Activated CD8-positive, alpha-beta memory T cell treated with anti-CD3 and anti-CD28 coated beads, Interleukin-2, amount 50 U/mL, for 4 hours (primary cell): Measurements from ENCODE around the gene KLRC4.

Source experiments
- DNase-seq: peaks from one replicate; pipeline ENCODE4 v3.0.0-alpha.2; 2020

KLRC4 gene

GRCh38 chr12:10366875-10367274 is 42.7 kb downstream of the KLRC4 start:
- DNase-seq, result no peak

GRCh38 chr12:10365696-10366405 is 43.7 kb downstream of the KLRC4 start:
- no peak for DNase-seq

- peak; percentile 56 for DNase-seq
These were observed 44.5 kb downstream of the KLRC4 start for GRCh38 chr12:10364815-10365622.

DNA sequence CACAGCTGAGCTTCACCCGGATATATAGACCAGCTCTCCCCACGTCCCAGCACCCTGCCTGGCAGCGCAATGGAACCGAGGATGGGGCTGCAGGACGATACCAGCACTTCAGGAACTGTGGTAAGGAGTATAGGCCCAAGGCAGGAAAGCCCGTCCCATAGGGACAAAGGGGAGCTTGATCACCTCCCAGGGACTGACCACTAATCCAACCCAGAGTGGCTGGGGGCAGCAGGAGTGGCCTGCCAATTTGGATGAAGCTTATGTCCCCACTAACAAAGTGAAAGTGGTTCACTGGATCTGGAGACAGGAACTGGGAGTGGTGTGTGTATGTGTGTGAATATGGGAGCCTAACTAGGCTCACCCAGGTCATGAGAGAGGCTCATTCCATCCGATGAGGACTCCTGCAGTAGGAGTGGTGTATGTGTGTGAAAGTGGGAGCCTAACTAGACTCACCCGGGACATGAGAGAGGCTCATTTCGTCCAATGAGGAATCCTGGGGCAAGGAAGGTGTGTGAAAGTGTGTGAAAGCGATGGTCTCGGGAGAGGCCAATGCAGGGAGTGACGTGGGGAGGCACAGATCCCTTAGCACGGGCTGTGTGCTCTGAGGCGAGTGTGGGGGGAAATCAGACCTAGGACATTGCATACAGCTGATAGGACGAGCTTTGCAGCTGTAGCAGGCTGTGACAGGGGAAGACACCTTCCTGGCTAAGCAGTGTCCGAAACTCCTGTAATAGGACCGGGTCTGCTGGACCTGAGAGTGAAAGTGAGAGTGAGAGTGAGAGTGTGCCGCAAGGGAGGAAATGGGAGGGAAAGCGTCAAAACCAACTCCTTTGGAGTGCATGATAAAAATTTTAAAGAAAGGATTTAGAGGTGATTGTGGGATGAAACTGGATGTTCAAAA is 45.4 kb downstream of the KLRC4 start:
- DNase-seq, result no peak

DNA sequence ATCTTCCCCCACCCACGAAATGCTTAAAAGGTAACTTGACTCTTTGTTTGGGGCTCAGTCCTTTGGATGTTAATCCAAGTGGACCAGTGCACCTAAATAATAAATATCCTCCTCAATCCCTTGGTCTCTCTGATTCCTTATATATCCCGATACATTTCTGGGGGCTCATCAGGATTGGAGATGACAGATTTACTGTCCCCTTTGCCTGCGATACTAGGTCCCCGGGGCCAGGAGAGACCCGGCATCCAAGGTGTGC is 46.0 kb downstream of the KLRC4 start:
- DNase-seq, result no peak

GRCh38 chr12:10362828-10363657 is 46.5 kb downstream of the KLRC4 start:
- DNase-seq, result no peak

GRCh38 chr12:10362325-10362724 is 47.2 kb downstream of the KLRC4 start:
- no peak for DNase-seq

DNA sequence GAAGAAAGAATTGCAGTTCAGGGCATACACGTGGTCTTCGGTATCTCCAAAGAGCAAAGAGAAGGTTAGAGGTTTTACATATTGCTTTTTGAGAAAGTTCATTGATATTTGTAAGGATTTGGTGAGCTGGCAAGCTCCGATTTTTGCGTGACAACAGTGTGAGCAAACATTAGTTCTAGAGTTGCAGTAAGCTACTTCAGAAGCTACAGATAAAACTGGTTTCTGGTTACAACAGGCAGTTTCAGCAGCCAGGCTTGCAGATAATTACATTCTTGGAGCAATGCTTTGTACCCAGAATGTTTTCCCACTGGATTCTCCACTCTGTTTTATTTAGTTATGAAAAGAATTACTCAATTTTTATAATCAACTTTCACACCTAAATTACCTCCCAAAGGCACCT is 47.9 kb downstream of the KLRC4 start:
- DNase-seq, result no peak

DNA sequence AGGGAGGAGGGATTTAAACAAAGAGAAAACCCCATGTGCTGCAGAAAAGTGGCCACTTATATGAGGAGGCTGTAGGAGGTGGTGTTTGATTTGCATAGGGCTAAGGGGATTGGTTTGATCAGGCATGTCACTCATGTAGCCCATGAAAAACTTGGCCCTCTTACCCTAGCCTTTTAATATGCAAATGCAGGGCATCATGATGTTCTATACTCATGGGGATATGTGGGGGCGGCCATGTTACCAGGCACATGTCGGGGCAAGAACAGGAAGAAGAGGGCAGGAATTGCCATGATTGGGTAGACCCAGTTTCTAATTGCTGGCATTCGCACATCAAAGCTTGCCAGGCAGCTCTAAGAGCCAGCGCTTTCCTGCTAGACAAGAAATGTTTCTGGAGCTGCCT is 48.5 kb downstream of the KLRC4 start:
- no peak for DNase-seq

DNA sequence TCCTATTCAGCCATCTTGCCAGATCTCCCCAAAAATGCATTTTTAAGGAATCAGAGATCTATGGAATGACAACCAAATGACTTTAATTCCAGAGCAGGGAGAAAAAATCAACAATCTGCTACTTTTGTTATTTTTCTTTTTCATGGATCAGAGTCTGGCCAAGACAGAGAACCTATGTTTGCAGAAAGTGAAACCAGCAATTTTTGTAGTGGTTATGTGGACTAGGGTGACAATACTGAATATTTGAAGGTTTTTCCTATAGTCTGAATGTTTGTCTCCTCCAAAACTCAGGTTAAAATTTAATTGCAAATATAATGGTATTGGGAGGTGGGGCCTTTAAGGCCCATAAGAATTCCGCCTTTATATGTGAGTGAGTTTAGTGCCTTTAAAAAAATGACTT is 50.6 kb downstream of the KLRC4 start:
- DNase-seq, result no peak

DNA sequence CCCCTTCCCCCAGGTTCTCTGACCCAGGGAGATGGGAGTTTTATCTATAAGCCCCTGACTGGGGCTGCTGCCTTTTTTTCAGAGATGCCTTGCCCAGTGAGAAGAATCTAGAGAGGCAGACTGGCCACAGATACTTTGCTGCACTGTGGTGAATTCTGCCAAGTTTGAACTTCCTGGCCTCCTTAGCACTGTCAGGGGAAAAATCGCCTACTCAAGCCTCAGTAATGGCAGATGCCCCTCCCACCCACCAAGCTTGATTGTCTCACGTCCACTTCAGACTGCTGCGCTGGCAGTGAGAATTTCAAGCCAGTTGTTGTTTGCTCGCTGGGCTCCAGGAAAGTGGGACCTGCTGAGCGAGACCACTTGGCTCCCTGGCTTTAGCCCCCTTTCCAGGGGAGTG is 51.4 kb downstream of the KLRC4 start:
- DNase-seq, result no peak
